ENCODE measurements around the gene COA1. TPM values are rescaled to one million over a fixed set of nuclear protein-coding genes. Genes with fewer than 3 reads are reported as not detected.

COA1 gene
- total RNA-seq, 1 experiment from 2014 or later: 65.5 TPM

- CTCF ChIA-PET: no interaction called here
- H3K36me3 ChIP-seq (ENCODE audit: control insufficient read depth, insufficient read depth, low read length): peaks cover 8% of the 10 kb centered on the region
- H3K4me1 ChIP-seq (ENCODE audit: control insufficient read depth, insufficient read depth, low read length): peaks cover 7% of the 10 kb centered on the region; the same call in 1 of the 2 replicates
These were observed 88.6 kb downstream of the COA1 start for GRCh38 chr7:43640679-43641078.

DNA sequence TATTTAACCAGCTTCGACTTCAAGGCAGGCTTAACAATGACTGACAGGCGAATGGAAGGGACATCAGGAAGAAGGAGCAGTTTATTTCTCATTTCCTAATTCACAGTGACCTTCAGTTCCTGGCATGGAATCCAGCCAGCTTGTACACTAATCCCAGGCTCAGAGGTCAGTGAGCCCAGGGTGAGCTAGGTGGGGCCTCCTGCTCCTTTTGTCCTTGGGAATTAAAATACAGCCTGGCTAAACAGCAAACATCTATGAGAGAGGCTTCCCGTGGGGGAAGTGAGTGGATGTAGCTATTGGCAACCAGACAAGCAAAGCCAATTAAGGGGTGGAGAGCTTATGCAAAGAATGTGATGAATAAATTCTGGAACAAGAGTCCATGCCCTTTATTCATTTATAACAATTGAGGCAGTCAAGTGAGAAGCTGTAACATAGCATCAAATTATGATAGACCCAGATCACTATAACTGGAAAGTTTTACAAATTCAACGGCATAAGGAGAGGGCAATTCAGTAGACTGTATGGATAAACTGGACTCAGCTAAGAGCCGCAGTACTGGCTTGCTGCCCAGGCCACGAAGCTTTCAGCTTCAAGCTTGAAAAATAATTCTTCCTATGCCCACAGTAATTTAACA is 89.3 kb downstream of the COA1 start:
- intact Hi-C loops (cut with micrococcal nuclease; ENCODE audit: unreplicated experiment): no loop called here

More at GRCh38 chr7:43640679-43641078, 88.6 kb downstream of the COA1 start:
- Histone ChIP-seq H3K27me3 (ENCODE audit: control insufficient read depth, insufficient read depth, low read length) (no peaks in the 10 kb centered on the region), H3K9me3 (ENCODE audit: control insufficient read depth, insufficient read depth, low read depth, low read length) (no peaks in the 10 kb centered on the region), H3K27ac (ENCODE audit: low read length) (no peak overlapping the region), H3K4me3 (ENCODE audit: low read depth in 2 of 2, low read length in 2 of 2) (no peak overlapping the region)
- intact Hi-C loops (cut with micrococcal nuclease; ENCODE audit: unreplicated experiment): no loop called here
- in situ Hi-C loops (cut with HindIII; ENCODE audit: low pct_unique_long_range_greater_than_20kb, low sequenced_read_pairs): no loop called here
- TF ChIP-seq TCF7L2 (IDR thresholded peaks at IDR 0.05; ENCODE audit: low read depth, low read length) (no peak), POLR2AphosphoS5 (IDR thresholded peaks at IDR 0.05; ENCODE audit: low read depth, low read length) (no peak), REST (IDR thresholded peaks at IDR 0.05; ENCODE audit: insufficient read depth in 1 of 2, low read depth in 2 of 2, low read length in 1 of 2) (no peak), SIN3A (IDR thresholded peaks at IDR 0.05; ENCODE audit: borderline replicate concordance, insufficient read depth, low read depth, low read length) (no peak), CTCF (IDR thresholded peaks at IDR 0.05) (no peak)
- POLR2A ChIA-PET: no interaction called here
- ATAC-seq (no peak), DNase-seq (ENCODE audit: low read depth, low spot score) (no peak)
- no TSS peak for BruUV-seq (replicated peaks)

More for the DNA sequence above, 89.3 kb downstream of the COA1 start:
- H3K27ac ChIP-seq (ENCODE audit: low read length): no peak overlapping the region
- no TSS peak for BruUV-seq (replicated peaks)
- CTCF ChIA-PET: interaction anchor here (0.5 kb wide), 1 partner anchor 29 kb away, joined by 3 read pairs; no protein-coding TSS in a partner anchor
- in situ Hi-C loops (cut with HindIII; ENCODE audit: low pct_unique_long_range_greater_than_20kb, low sequenced_read_pairs): no loop called here
- no peak for DNase-seq (ENCODE audit: low read depth, low spot score)
- ATAC-seq: no peak
- POLR2A ChIA-PET: no interaction called here
- no peaks in the 10 kb centered on the region for H3K27me3 ChIP-seq (ENCODE audit: control insufficient read depth, insufficient read depth, low read length)
- no peak for TF ChIP-seq REST (IDR thresholded peaks at IDR 0.05; ENCODE audit: insufficient read depth in 1 of 2, low read depth in 2 of 2, low read length in 1 of 2)
- no peak for TF ChIP-seq POLR2AphosphoS5 (IDR thresholded peaks at IDR 0.05; ENCODE audit: low read depth, low read length)
- TF ChIP-seq CTCF (IDR thresholded peaks at IDR 0.05): no peak
- TF ChIP-seq SIN3A (IDR thresholded peaks at IDR 0.05; ENCODE audit: borderline replicate concordance, insufficient read depth, low read depth, low read length): no peak
- no peak for TF ChIP-seq TCF7L2 (IDR thresholded peaks at IDR 0.05; ENCODE audit: low read depth, low read length)
- peaks cover 10% of the 10 kb centered on the region for H3K36me3 ChIP-seq (ENCODE audit: control insufficient read depth, insufficient read depth, low read length)
- H3K4me3 ChIP-seq (ENCODE audit: low read depth in 2 of 2, low read length in 2 of 2): no peak overlapping the region
- peaks cover 7% of the 10 kb centered on the region; the same call in 1 of the 2 replicates for H3K4me1 ChIP-seq (ENCODE audit: control insufficient read depth, insufficient read depth, low read length)
- H3K9me3 ChIP-seq (ENCODE audit: control insufficient read depth, insufficient read depth, low read depth, low read length): no peaks in the 10 kb centered on the region
